Measurements from ENCODE around the gene SIRPD.

- TF ChIP-seq CTCF (IDR thresholded peaks at IDR 0.05; ENCODE audit: low read length) = no peak
- no peak for TF ChIP-seq EZH2phosphoT487 (IDR thresholded peaks at IDR 0.05; ENCODE audit: low read length)
- no peak for TF ChIP-seq EZH2 (optimal IDR thresholded peaks at IDR 0.05; ENCODE audit: low read depth, low read length)
Measured at GRCh38 chr20:1489764-1490436, 67.6 kb downstream of the SIRPD start.

Data from MM.1S (cell line).